HepG2 (cell line): ENCODE results near the gene DHRS4L2. TPM values are rescaled to one million over a fixed set of nuclear protein-coding genes. Genes with fewer than 3 reads are reported as not detected.
A peak's percentile ranks its signal among the peaks of the same experiment; 100 is the strongest.

ENCODE experiments used
- AGO2 ChIP-seq: fragments of 200-400 bp; formaldehyde crosslinking; optimal IDR thresholded peaks from 2 replicates; pipeline ENCODE3; 2017; ENCODE audit warnings: mild to moderate bottlenecking, low read depth, low read length, moderate library complexity
- AHR ChIP-seq: IDR thresholded peaks from 2 replicates; pipeline ENCODE4 v1.6.1; 2018; ENCODE audit warnings: missing genetic modification reagents, missing compliant biosample characterization
- ARNT2 ChIP-seq: sonication (generic); formaldehyde crosslinking; IDR thresholded peaks from 2 replicates; pipeline ENCODE4 v1.8.0; 2022; ENCODE audit warnings: mild to moderate bottlenecking, low read depth, missing genetic modification reagents, moderate library complexity
- ERF ChIP-seq: IDR thresholded peaks from 2 replicates; pipeline ENCODE4 v1.6.1; 2018; ENCODE audit warnings: missing biosample characterization, missing genetic modification reagents
- MTERF4 ChIP-seq: sonication (generic); formaldehyde crosslinking; IDR thresholded peaks from 2 replicates; pipeline ENCODE4 v1.8.0; 2023; ENCODE audit warnings: mild to moderate bottlenecking, missing genetic modification reagents
- MZF1 ChIP-seq: sonication (generic); formaldehyde crosslinking; IDR thresholded peaks from 2 replicates; pipeline ENCODE4 v1.8.1; 2023; ENCODE audit warnings: mild to moderate bottlenecking, missing genetic modification reagents, borderline replicate concordance
- NFE2L1 ChIP-seq: sonication (generic); formaldehyde crosslinking; IDR thresholded peaks from 2 replicates; pipeline ENCODE4 v1.4.0; 2020; ENCODE audit warnings: missing genetic modification reagents, mild to moderate bottlenecking, borderline replicate concordance
- PHF8 ChIP-seq: sonication (generic); formaldehyde crosslinking; IDR thresholded peaks from 2 replicates; pipeline ENCODE4 v1.5.0; 2020; ENCODE audit warnings: missing genetic modification reagents
- ZFY ChIP-seq: sonication (generic); formaldehyde crosslinking; IDR thresholded peaks from 2 replicates; pipeline ENCODE4 v1.4.0; 2020; ENCODE audit warnings: missing genetic modification reagents
- ZNF646 ChIP-seq: sonication (generic); formaldehyde crosslinking; IDR thresholded peaks from 2 replicates; pipeline ENCODE4 v1.9.0; 2021; ENCODE audit warnings: mild to moderate bottlenecking, missing genetic modification reagents
- ZNF781 ChIP-seq: sonication (generic); formaldehyde crosslinking; IDR thresholded peaks from 2 replicates; pipeline ENCODE4 v1.5.1; 2020; ENCODE audit warnings: borderline replicate concordance, mild to moderate bottlenecking, missing genetic modification reagents; ENCODE audit errors: not compliant biosample characterization
- polyA plus RNA-seq, 8 experiments: library from polyadenylated mRNA; depleted of rRNA in 3 of 8; stranded (reverse) in 7 of 8; unstranded in 1 of 8; fragments of >200 nt; fragmentation: Illumina TruSeq in 4 of 8; extraction: Trizol in 4 of 8; gene quantifications; 2 replicates each; pipeline versions ENCODE4 v1.2.1 to v1.2.3, GENCODE V29; 2011 to 2016; ENCODE audit warnings: low read depth in 4 of 8, missing spikeins in 1 of 8, mixed read lengths in 1 of 8; ENCODE audit not compliant: insufficient read depth in 1 of 8
- total RNA-seq, 5 experiments: library from RNA; depleted of rRNA; stranded (reverse); fragments of >200 nt; fragmentation: Illumina TruSeq; extraction: Trizol; gene quantifications; 2 replicates each; pipeline ENCODE4 v1.2.3, GENCODE V29; 2016; ENCODE audit warnings: low read depth in 1 of 5
- TF ChIP-seq, protein P1 (sequence below): sonication (generic); formaldehyde crosslinking; IDR thresholded peaks from 2 replicates; pipeline ENCODE4 v1.5.1; 2020; ENCODE audit warnings: mild to moderate bottlenecking, missing genetic modification reagents, borderline replicate concordance
- TF ChIP-seq, protein P2 (sequence below): IDR thresholded peaks from 2 replicates; pipeline ENCODE4 v1.6.1; 2016; ENCODE audit warnings: mild to moderate bottlenecking

Gene DHRS4L2
- total and polyA plus RNA-seq, 2 of the 13 experiments (the other 11 are each of a cell fraction or from before 2014, with no cell fraction given): 24.7 to 38.2 TPM

DNA sequence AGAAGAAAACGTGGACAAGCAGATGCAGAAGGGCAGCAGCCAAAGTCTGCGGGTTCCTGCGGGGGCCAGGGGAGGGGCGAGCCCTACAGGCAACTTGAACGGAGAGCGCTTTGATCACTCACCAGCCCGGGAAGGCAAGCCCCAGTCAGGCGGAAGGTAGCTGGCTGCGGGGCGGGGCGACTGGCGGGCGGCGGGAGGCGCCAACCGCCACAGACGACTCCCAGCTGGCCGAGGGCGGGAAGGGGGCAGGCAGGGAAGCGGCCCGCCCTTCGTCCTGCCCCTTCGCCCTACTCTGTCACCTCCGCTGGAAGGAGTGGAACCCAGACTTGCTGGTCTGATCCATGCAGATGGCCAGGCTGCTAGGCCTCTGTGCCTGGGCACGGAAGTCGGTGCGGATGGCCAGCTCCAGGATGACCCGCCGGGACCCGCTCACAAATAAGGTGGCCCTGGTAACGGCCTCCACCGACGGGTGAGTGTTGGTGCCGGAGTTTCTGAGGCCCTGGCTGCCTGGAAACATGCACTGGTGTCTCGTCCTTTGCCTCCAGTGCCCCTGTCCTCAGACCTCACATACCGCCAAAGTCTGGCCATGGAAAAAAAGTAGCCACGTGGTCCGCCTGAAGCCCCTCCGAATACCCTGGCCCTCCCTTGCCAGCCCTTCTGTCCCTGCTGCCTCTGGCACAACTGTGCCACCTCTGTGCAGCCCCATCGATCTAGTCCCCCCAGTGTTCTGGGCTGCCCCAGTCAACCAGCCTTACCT is at the start of gene DHRS4L2 (continued):
- TF ChIP-seq AGO2: peak; percentile 45
- peak; percentile 96 for TF ChIP-seq PHF8 (CRISPR knock-in tag)
- TF ChIP-seq NFE2L1 (CRISPR knock-in tag): peak; percentile 88; the same call in 1 of the 2 replicates
- TF ChIP-seq, protein P1, sequence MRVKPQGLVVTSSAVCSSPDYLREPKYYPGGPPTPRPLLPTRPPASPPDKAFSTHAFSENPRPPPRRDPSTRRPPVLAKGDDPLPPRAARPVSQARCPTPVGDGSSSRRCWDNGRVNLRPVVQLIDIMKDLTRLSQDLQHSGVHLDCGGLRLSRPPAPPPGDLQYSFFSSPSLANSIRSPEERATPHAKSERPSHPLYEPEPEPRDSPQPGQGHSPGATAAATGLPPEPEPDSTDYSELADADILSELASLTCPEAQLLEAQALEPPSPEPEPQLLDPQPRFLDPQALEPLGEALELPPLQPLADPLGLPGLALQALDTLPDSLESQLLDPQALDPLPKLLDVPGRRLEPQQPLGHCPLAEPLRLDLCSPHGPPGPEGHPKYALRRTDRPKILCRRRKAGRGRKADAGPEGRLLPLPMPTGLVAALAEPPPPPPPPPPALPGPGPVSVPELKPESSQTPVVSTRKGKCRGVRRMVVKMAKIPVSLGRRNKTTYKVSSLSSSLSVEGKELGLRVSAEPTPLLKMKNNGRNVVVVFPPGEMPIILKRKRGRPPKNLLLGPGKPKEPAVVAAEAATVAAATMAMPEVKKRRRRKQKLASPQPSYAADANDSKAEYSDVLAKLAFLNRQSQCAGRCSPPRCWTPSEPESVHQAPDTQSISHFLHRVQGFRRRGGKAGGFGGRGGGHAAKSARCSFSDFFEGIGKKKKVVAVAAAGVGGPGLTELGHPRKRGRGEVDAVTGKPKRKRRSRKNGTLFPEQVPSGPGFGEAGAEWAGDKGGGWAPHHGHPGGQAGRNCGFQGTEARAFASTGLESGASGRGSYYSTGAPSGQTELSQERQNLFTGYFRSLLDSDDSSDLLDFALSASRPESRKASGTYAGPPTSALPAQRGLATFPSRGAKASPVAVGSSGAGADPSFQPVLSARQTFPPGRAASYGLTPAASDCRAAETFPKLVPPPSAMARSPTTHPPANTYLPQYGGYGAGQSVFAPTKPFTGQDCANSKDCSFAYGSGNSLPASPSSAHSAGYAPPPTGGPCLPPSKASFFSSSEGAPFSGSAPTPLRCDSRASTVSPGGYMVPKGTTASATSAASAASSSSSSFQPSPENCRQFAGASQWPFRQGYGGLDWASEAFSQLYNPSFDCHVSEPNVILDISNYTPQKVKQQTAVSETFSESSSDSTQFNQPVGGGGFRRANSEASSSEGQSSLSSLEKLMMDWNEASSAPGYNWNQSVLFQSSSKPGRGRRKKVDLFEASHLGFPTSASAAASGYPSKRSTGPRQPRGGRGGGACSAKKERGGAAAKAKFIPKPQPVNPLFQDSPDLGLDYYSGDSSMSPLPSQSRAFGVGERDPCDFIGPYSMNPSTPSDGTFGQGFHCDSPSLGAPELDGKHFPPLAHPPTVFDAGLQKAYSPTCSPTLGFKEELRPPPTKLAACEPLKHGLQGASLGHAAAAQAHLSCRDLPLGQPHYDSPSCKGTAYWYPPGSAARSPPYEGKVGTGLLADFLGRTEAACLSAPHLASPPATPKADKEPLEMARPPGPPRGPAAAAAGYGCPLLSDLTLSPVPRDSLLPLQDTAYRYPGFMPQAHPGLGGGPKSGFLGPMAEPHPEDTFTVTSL: peak; percentile 70; the same call in 1 of the 2 replicates
- peak; percentile 94 for TF ChIP-seq ARNT2
- peak; percentile 80 for TF ChIP-seq ZNF646
- TF ChIP-seq AHR (CRISPR knock-in tag): peak; percentile 69; the same call in 1 of the 2 replicates
- TF ChIP-seq ERF (CRISPR knock-in tag): peak; percentile 62; the same call in 1 of the 2 replicates
- TF ChIP-seq MTERF4: peak; percentile 97
- peak; percentile 72 for TF ChIP-seq ZNF781 (CRISPR knock-in tag)
- 0 out of 2 replicates have a peak, but pooled peaks have one; percentile 31 for TF ChIP-seq MZF1 (CRISPR knock-in tag)
- TF ChIP-seq, protein P2, sequence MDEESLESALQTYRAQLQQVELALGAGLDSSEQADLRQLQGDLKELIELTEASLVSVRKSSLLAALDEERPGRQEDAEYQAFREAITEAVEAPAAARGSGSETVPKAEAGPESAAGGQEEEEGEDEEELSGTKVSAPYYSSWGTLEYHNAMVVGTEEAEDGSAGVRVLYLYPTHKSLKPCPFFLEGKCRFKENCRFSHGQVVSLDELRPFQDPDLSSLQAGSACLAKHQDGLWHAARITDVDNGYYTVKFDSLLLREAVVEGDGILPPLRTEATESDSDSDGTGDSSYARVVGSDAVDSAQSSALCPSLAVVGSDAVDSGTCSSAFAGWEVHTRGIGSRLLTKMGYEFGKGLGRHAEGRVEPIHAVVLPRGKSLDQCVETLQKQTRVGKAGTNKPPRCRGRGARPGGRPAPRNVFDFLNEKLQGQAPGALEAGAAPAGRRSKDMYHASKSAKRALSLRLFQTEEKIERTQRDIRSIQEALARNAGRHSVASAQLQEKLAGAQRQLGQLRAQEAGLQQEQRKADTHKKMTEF (CRISPR knock-in tag): peak; percentile 81
- peak; percentile 98 for TF ChIP-seq ZFY
